ENCODE results near the gene COA8. TPM values are rescaled to one million over a fixed set of nuclear protein-coding genes. Genes with fewer than 3 reads are reported as not detected.
A peak's percentile ranks its signal among the peaks of the same experiment; 100 is the strongest.

The COA8 gene
- total and polyA plus RNA-seq, 2 donors, result 22.3 to 39.2 TPM

DNA sequence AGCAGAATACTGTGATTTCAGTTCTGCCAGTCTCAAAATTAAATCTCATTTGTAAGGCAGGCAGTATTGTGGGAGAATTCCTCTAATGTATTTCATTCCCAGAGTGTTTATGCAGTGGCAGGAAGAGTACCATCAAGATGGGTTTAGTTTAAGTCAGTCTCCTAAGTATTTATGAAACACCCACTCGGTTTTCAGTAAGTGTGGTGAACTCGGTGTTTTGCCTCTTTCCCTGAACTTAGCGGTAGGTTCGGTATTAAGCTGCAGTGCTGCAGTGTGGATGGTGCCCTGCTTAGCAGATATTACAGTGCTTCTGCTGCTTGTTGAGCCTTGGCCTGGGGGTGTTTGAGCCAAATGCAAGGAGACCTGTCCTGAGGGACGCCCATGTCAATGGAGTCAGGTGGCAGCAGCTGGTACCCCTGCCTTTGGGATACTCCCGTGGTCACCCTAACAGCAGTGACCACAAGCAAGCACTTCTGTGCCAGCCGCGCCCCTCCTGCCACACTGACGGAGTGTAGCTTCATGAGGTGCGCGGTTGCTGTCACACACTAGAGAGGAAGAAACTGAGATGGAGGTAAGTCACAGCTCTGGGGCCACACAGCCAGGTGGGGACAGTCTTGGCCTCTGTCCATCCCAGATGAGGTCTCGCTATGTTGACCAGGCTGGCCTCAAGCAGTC lies 15.8 kb downstream of the COA8 start:
- peaks cover 28 to 36% of the 10 kb centered on the region in 2 donors for H3K36me3 ChIP-seq (ENCODE audit: control insufficient read depth in 2 of 2, insufficient read depth in 2 of 2, low read length in 1 of 2)
- H3K4me3 ChIP-seq (ENCODE audit: low read length in 2 of 2), result no peak overlapping the region
- no peak for DNase-seq (ENCODE audit: low read depth in 6 of 9, low spot score in 9 of 9)
- no peaks in the 10 kb centered on the region for H3K27me3 ChIP-seq (ENCODE audit: control insufficient read depth in 2 of 2, insufficient read depth in 1 of 2, low read length in 1 of 2)
- H3K9me3 ChIP-seq (ENCODE audit: control insufficient read depth in 2 of 2, insufficient read depth in 1 of 2, low read length in 1 of 2), result no peaks in the 10 kb centered on the region
- H3K27ac ChIP-seq (ENCODE audit: low read depth in 1 of 2, low read length in 1 of 2), result no peak overlapping the region
- no peaks in the 10 kb centered on the region for H3K4me1 ChIP-seq (ENCODE audit: control insufficient read depth in 2 of 2, insufficient read depth in 2 of 2, low read length in 2 of 2)
- WGBS, result 97% methylated on average over 12 of the region's 12 CpGs

- no peak for DNase-seq (ENCODE audit: low read depth in 6 of 9, low spot score in 9 of 9)
- Histone ChIP-seq H3K4me1 (ENCODE audit: control insufficient read depth in 2 of 2, insufficient read depth in 2 of 2, low read length in 2 of 2) (no peaks in the 10 kb centered on the region), H3K9me3 (ENCODE audit: control insufficient read depth in 2 of 2, insufficient read depth in 1 of 2, low read length in 1 of 2) (no peaks in the 10 kb centered on the region), H3K27ac (ENCODE audit: low read depth in 1 of 2, low read length in 1 of 2) (no peak overlapping the region), H3K36me3 (ENCODE audit: control insufficient read depth in 2 of 2, insufficient read depth in 2 of 2, low read length in 1 of 2) (peaks cover 11 to 27% of the 10 kb centered on the region in 2 donors), H3K4me3 (ENCODE audit: low read length in 2 of 2) (no peak overlapping the region), H3K27me3 (ENCODE audit: control insufficient read depth in 2 of 2, insufficient read depth in 1 of 2, low read length in 1 of 2) (no peaks in the 10 kb centered on the region)
- 99% methylated on average over 11 of the region's 11 CpGs for WGBS
These were observed 18.4 kb downstream of the COA8 start for GRCh38 chr14:103581206-103581605.

GRCh38 chr14:103581954-103582703 lies 19.4 kb downstream of the COA8 start:
- Histone ChIP-seq H3K27me3 (ENCODE audit: control insufficient read depth in 2 of 2, insufficient read depth in 1 of 2, low read length in 1 of 2) (no peaks in the 10 kb centered on the region), H3K27ac (ENCODE audit: low read depth in 1 of 2, low read length in 1 of 2) (peak overlapping the region in 1 of 2 donors; percentile 54), H3K9me3 (ENCODE audit: control insufficient read depth in 2 of 2, insufficient read depth in 1 of 2, low read length in 1 of 2) (no peaks in the 10 kb centered on the region), H3K36me3 (ENCODE audit: control insufficient read depth in 2 of 2, insufficient read depth in 2 of 2, low read length in 1 of 2) (peaks cover 11 to 19% of the 10 kb centered on the region in 2 donors), H3K4me1 (ENCODE audit: control insufficient read depth in 2 of 2, insufficient read depth in 2 of 2, low read length in 2 of 2) (no peaks in the 10 kb centered on the region), H3K4me3 (ENCODE audit: low read length in 2 of 2) (no peak overlapping the region)
- DNase-seq (ENCODE audit: low read depth in 6 of 9, low spot score in 9 of 9), result no peak
- WGBS, result 97% methylated on average over 26 of the region's 26 CpGs

DNA sequence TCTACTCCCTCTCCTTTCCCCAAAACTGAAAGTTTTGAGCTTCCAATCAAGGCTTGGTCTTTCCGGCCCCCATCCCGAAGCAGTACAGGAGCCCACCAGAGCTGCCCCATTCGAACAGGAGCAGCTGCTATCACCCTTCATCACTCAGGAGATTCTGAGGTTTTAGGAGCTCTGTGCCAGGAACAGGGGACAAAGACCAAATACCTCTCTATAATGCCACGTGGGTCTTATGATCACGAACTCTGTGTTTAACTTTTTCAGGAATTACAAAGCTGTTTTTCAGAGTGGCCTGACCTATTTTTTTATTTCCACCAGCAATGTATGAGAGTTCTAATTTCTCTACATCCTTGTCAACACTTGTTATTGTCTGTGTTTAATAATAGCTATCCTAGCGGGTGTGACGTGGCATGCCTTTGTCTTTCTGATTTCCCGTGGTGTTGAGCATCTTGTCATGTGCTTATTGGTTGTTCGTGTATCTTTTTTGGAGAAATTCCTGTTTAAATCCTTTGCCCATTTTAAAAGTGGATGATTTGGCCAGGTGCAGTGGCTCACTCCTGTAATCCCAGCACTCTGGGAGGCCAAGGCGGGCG lies 21.7 kb downstream of the COA8 start:
- Histone ChIP-seq H3K27ac (ENCODE audit: low read depth in 1 of 2, low read length in 1 of 2) (no peak overlapping the region), H3K9me3 (ENCODE audit: control insufficient read depth in 2 of 2, insufficient read depth in 1 of 2, low read length in 1 of 2) (no peaks in the 10 kb centered on the region), H3K36me3 (ENCODE audit: control insufficient read depth in 2 of 2, insufficient read depth in 2 of 2, low read length in 1 of 2) (peaks cover 12 to 15% of the 10 kb centered on the region in 2 donors), H3K4me1 (ENCODE audit: control insufficient read depth in 2 of 2, insufficient read depth in 2 of 2, low read length in 2 of 2) (no peaks in the 10 kb centered on the region), H3K4me3 (ENCODE audit: low read length in 2 of 2) (no peak overlapping the region), H3K27me3 (ENCODE audit: control insufficient read depth in 2 of 2, insufficient read depth in 1 of 2, low read length in 1 of 2) (no peaks in the 10 kb centered on the region)
- 96% methylated on average over 11 of the region's 11 CpGs for WGBS
- no peak for DNase-seq (ENCODE audit: low read depth in 6 of 9, low spot score in 9 of 9)

DNA sequence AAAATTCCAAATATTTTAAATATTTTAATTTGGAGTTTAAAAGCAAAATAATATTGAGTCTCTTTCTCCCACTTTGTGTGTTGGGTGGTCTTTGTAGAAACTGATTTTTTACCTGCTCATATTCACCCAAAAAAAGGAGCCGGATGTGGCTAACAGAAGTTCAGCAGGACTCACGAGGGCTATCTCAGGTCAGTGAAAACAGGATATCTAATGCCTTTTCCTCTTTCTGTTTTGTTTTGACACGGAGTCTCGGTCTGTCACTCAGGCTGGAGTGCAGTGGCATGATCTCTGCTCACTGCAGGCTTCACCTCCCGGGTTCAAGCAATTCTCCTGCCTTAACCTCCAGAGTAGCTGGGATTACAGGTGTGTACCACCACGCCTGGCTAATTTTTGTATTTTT lies 30.8 kb downstream of the COA8 start:
- no peaks in the 10 kb centered on the region for H3K27me3 ChIP-seq (ENCODE audit: control insufficient read depth in 2 of 2, insufficient read depth in 1 of 2, low read length in 1 of 2)
- no peaks in the 10 kb centered on the region for H3K9me3 ChIP-seq (ENCODE audit: control insufficient read depth in 2 of 2, insufficient read depth in 1 of 2, low read length in 1 of 2)
- no peak overlapping the region for H3K27ac ChIP-seq (ENCODE audit: low read depth in 1 of 2, low read length in 1 of 2)
- DNase-seq (ENCODE audit: low read depth in 6 of 9, low spot score in 9 of 9), result peak in 1 of 9 donors; percentile 31
- peaks cover 0 to 2% of the 10 kb centered on the region in 2 donors for H3K4me1 ChIP-seq (ENCODE audit: control insufficient read depth in 2 of 2, insufficient read depth in 2 of 2, low read length in 2 of 2)
- H3K4me3 ChIP-seq (ENCODE audit: low read length in 2 of 2), result no peak overlapping the region
- 77% methylated on average over 6 of the region's 6 CpGs for WGBS
- peaks cover 4 to 14% of the 10 kb centered on the region in 2 donors for H3K36me3 ChIP-seq (ENCODE audit: control insufficient read depth in 2 of 2, insufficient read depth in 2 of 2, low read length in 1 of 2)

- H3K27me3 ChIP-seq (ENCODE audit: control insufficient read depth in 2 of 2, insufficient read depth in 1 of 2, low read length in 1 of 2), result no peaks in the 10 kb centered on the region
- peaks cover 0 to 2% of the 10 kb centered on the region in 2 donors for H3K4me1 ChIP-seq (ENCODE audit: control insufficient read depth in 2 of 2, insufficient read depth in 2 of 2, low read length in 2 of 2)
- 95% methylated on average over 9 of the region's 11 CpGs for WGBS
- no peaks in the 10 kb centered on the region for H3K9me3 ChIP-seq (ENCODE audit: control insufficient read depth in 2 of 2, insufficient read depth in 1 of 2, low read length in 1 of 2)
- no peak for DNase-seq (ENCODE audit: low read depth in 6 of 9, low spot score in 9 of 9)
- H3K4me3 ChIP-seq (ENCODE audit: low read length in 2 of 2), result no peak overlapping the region
- no peak overlapping the region for H3K27ac ChIP-seq (ENCODE audit: low read depth in 1 of 2, low read length in 1 of 2)
- peaks cover 0 to 11% of the 10 kb centered on the region in 2 donors for H3K36me3 ChIP-seq (ENCODE audit: control insufficient read depth in 2 of 2, insufficient read depth in 2 of 2, low read length in 1 of 2)
These were observed 31.5 kb downstream of the COA8 start for GRCh38 chr14:103594265-103594664.

GRCh38 chr14:103597623-103598377 lies 35.0 kb downstream of the COA8 start:
- Histone ChIP-seq H3K4me3 (ENCODE audit: low read length in 2 of 2) (no peak overlapping the region), H3K9me3 (ENCODE audit: control insufficient read depth in 2 of 2, insufficient read depth in 1 of 2, low read length in 1 of 2) (no peaks in the 10 kb centered on the region), H3K27ac (ENCODE audit: low read depth in 1 of 2, low read length in 1 of 2) (no peak overlapping the region), H3K4me1 (ENCODE audit: control insufficient read depth in 2 of 2, insufficient read depth in 2 of 2, low read length in 2 of 2) (peaks cover 0 to 2% of the 10 kb centered on the region in 2 donors), H3K27me3 (ENCODE audit: control insufficient read depth in 2 of 2, insufficient read depth in 1 of 2, low read length in 1 of 2) (no peaks in the 10 kb centered on the region), H3K36me3 (ENCODE audit: control insufficient read depth in 2 of 2, insufficient read depth in 2 of 2, low read length in 1 of 2) (no peaks in the 10 kb centered on the region)
- 96% methylated on average over 10 of the region's 10 CpGs for WGBS
- DNase-seq (ENCODE audit: low read depth in 6 of 9, low spot score in 9 of 9), result no peak

DNA sequence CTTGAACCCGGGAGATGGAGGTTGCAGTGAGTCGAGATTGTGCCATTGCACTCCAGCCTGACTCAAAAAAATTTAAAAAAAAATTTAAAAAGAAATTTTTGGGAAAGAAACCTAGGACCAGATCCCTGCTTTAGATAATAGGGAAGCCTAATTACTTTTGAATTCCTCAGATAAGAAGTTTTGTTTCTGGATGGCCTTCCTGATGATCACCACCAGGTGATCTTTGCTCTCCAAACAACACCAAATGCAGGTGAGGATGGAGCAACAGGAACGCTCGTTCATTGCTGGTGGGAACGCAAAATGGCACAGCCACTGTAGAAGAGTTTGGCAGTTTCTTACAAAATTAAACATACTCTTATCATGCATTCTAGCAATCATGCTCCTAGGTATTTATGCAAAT lies 37.7 kb downstream of the COA8 start:
- 98% methylated on average over 5 of the region's 5 CpGs for WGBS
- Histone ChIP-seq H3K27ac (ENCODE audit: low read depth in 1 of 2, low read length in 1 of 2) (no peak overlapping the region), H3K9me3 (ENCODE audit: control insufficient read depth in 2 of 2, insufficient read depth in 1 of 2, low read length in 1 of 2) (no peaks in the 10 kb centered on the region), H3K36me3 (ENCODE audit: control insufficient read depth in 2 of 2, insufficient read depth in 2 of 2, low read length in 1 of 2) (no peaks in the 10 kb centered on the region), H3K4me1 (ENCODE audit: control insufficient read depth in 2 of 2, insufficient read depth in 2 of 2, low read length in 2 of 2) (peaks cover 1 to 3% of the 10 kb centered on the region in 2 donors), H3K27me3 (ENCODE audit: control insufficient read depth in 2 of 2, insufficient read depth in 1 of 2, low read length in 1 of 2) (no peaks in the 10 kb centered on the region), H3K4me3 (ENCODE audit: low read length in 2 of 2) (no peak overlapping the region)
- no peak for DNase-seq (ENCODE audit: low read depth in 6 of 9, low spot score in 9 of 9)
